ENCODE results near the gene CLHC1.
"Not testable (repeated sequence)": the region's sequence is repeated elsewhere in the genome, so short reads cannot be mapped to it uniquely, and the experiment has no call there.

CLHC1 gene

GRCh38 chr2:55135491-55135890 lies 96.6 kb downstream of the CLHC1 start:
- DNase-seq (ENCODE audit: low read depth in 2 of 2): no peak

- no peak for DNase-seq (ENCODE audit: low read depth in 2 of 2)
These were observed 97.8 kb downstream of the CLHC1 start for GRCh38 chr2:55134316-55134706.

- DNase-seq (ENCODE audit: low read depth in 2 of 2): peak; percentile 11 to 43
These were observed 98.4 kb downstream of the CLHC1 start for GRCh38 chr2:55133467-55134315.

GRCh38 chr2:55130849-55131248 lies 101.2 kb downstream of the CLHC1 start:
- DNase-seq (ENCODE audit: low read depth in 2 of 2): no peak

- not testable (repeated sequence) for DNase-seq (ENCODE audit: low read depth in 2 of 2)
These were observed 105.5 kb downstream of the CLHC1 start for GRCh38 chr2:55126643-55127042.
